B cell (primary cell): ENCODE data around the gene SSBP3. TPM values are rescaled to one million over a fixed set of nuclear protein-coding genes. Genes with fewer than 3 reads are reported as not detected.
"Not testable (repeated sequence)": the region's sequence is repeated elsewhere in the genome, so short reads cannot be mapped to it uniquely, and the experiment has no call there.

Experiments used
- ATAC-seq: fragments of 200-7000 bp; cut with Tn5 transposase; one replicate; pipeline ENCODE4 v1.10.0; 2021; ENCODE audit warnings: low read depth, mild to moderate bottlenecking, moderate number of reproducible peaks, moderate library complexity
- CTCF ChIA-PET: fragments of 350-600 bp; sonication (Branson Sonifier 250); formaldehyde crosslinking; loops from one replicate; lab custom pipeline; 2021; ENCODE audit warnings: antibody characterized with exemption, inconsistent platforms; lab: Charles Lee
- POLR2A ChIA-PET: fragments of 350-600 bp; sonication (Branson Sonifier 250); formaldehyde crosslinking; loops from one replicate; lab custom pipeline; 2021; ENCODE audit warnings: antibody characterized with exemption; lab: Charles Lee
- DNase-seq: peaks from one replicate; pipeline ENCODE4 v3.0.0; 2013
- H2AFZ ChIP-seq: 2 replicates; pipeline ENCODE4 v1.6.1; 2012; ENCODE audit warnings: mild to moderate bottlenecking, low read depth, low read length; ENCODE audit not compliant: insufficient read depth, poor library complexity, severe bottlenecking
- H3K27ac ChIP-seq, 2 donors: 1 replicate in 1 of 2; 2 replicates in 1 of 2; pipeline ENCODE4 v1.5.1; 2012 to 2013; ENCODE audit warnings: low read length in 2 of 2, mild to moderate bottlenecking in 2 of 2, moderate library complexity in 1 of 2
- H3K27me3 ChIP-seq, 4 experiments: fragments of 200-600 bp in 1 of 4; sonication (generic) in 1 of 4; replicated peaks in 1 of 4; 1 replicate in 2 of 4; 2 replicates in 2 of 4; pipeline versions ENCODE4 v1.6.1 to v1.7.0; 2013 to 2016; ENCODE audit warnings: low read length in 3 of 4, mild to moderate bottlenecking in 2 of 4, mixed read lengths in 1 of 4, moderate library complexity in 1 of 4; ENCODE audit not compliant: insufficient read depth in 4 of 4, control insufficient read depth in 3 of 4; ENCODE audit errors: control extremely low read depth in 1 of 4
- H3K36me3 ChIP-seq, 2 experiments: replicated peaks in 1 of 2; 1 replicate in 1 of 2; 2 replicates in 1 of 2; pipeline versions ENCODE4 v1.6.1 to v1.7.1; 2013; ENCODE audit warnings: low read length in 1 of 2; ENCODE audit not compliant: insufficient read depth in 2 of 2, control insufficient read depth in 1 of 2; ENCODE audit errors: control extremely low read depth in 1 of 2, extremely low read depth in 1 of 2
- H3K4me1 ChIP-seq, 2 donors: fragments of 200-600 bp in 1 of 2; sonication (generic) in 1 of 2; 1 replicate in 1 of 2; 2 replicates in 1 of 2; pipeline versions ENCODE4 v1.5.1 to v1.6.1; 2013 to 2017; ENCODE audit warnings: low read length in 2 of 2; ENCODE audit not compliant: control insufficient read depth in 2 of 2, insufficient read depth in 2 of 2
- H3K4me2 ChIP-seq: replicated peaks from 2 replicates; pipeline ENCODE3; 2012; ENCODE audit warnings: mild to moderate bottlenecking, low read depth, low read length; ENCODE audit not compliant: poor library complexity, severe bottlenecking
- H3K4me3 ChIP-seq, 5 experiments: fragments of 200-600 bp in 1 of 5; sonication (generic) in 1 of 5; 1 replicate in 3 of 5; 2 replicates in 2 of 5; pipeline versions ENCODE4 v1.5.1 to v1.7.0; 2011 to 2016; ENCODE audit warnings: low read length in 4 of 5, mild to moderate bottlenecking in 4 of 5, low read depth in 2 of 5, control low read depth in 1 of 5, moderate library complexity in 1 of 5; ENCODE audit not compliant: insufficient read depth in 1 of 5; ENCODE audit errors: control extremely low read depth in 1 of 5, extremely low read depth in 1 of 5
- H3K79me2 ChIP-seq: fragments of 200-600 bp; sonication (generic); one replicate; pipeline ENCODE4 v1.6.0; 2016; ENCODE audit warnings: low read length; ENCODE audit not compliant: control insufficient read depth, insufficient read depth
- H3K9ac ChIP-seq: fragments of 200-600 bp; sonication (generic); 2 replicates; pipeline ENCODE4 v1.6.1; 2017; ENCODE audit warnings: mild to moderate bottlenecking, low read length, moderate library complexity
- H3K9me3 ChIP-seq, 3 donors: one replicate each; pipeline versions ENCODE4 v1.6.1 to v1.7.1; 2013; ENCODE audit warnings: low read length in 2 of 3; ENCODE audit not compliant: control insufficient read depth in 2 of 3, insufficient read depth in 1 of 3; ENCODE audit errors: control extremely low read depth in 1 of 3
- H4K20me1 ChIP-seq: 2 replicates; pipeline ENCODE4 v1.6.0; 2012; ENCODE audit warnings: mild to moderate bottlenecking, low read length; ENCODE audit not compliant: insufficient read depth, control insufficient read depth, poor library complexity, severe bottlenecking
- H3K27ac Mint-ChIP-seq: one replicate; pipeline ENCODE4 v1.8.0; 2021; ENCODE audit warnings: mixed read lengths
- H3K27me3 Mint-ChIP-seq: one replicate; pipeline ENCODE4 v1.8.0; 2021; ENCODE audit warnings: mixed read lengths
- H3K4me1 Mint-ChIP-seq: one replicate; pipeline ENCODE4 v1.8.0; 2021; ENCODE audit warnings: mixed read lengths
- H3K4me3 Mint-ChIP-seq: one replicate; pipeline ENCODE4 v1.8.0; 2021; ENCODE audit warnings: mixed read lengths
- H3K9me3 Mint-ChIP-seq: one replicate; pipeline ENCODE4 v1.8.0; 2022; ENCODE audit warnings: mixed read lengths; ENCODE audit not compliant: insufficient read depth
- CTCF ChIP-seq: fragments of 200-600 bp; IDR thresholded peaks from one replicate; pipeline ENCODE4 v1.8.0; 2022; ENCODE audit warnings: antibody characterized with exemption, mild to moderate bottlenecking
- EZH2 ChIP-seq: IDR thresholded peaks from 2 replicates; pipeline ENCODE4 v1.6.1; 2012; ENCODE audit warnings: borderline replicate concordance, low read depth, mild to moderate bottlenecking, moderate library complexity, low read length; ENCODE audit not compliant: insufficient read depth, poor library complexity, severe bottlenecking
- WGBS: methylation state at CpG from one replicate; pipeline ENCODE4 v1.1.5; 2013; ENCODE audit warnings: missing lambda C conversion rate; ENCODE audit not compliant: insufficient coverage; 5-methylcytosine and 5-hydroxymethylcytosine counted together
- intact Hi-C: fragments of 100-400 bp; cut with micrococcal nuclease; formaldehyde crosslinking; loops from one replicate; pipeline ENCODE4 v1.10.0; 2022
- polyA plus RNA-seq: library from polyadenylated mRNA; depleted of rRNA; stranded (reverse); fragments of >200 nt; gene quantifications from 2 replicates; pipeline ENCODE4 v1.2.3, GENCODE V29; 2012
- total RNA-seq, 2 donors: library from RNA; stranded (reverse); fragments of 120-200 nt in 1 of 2; gene quantifications; 1 replicate in 1 of 2; 2 replicates in 1 of 2; pipeline versions ENCODE4 v1.2.3 to v1.2.4, GENCODE V29; 2013 to 2022

Gene SSBP3
- total and polyA plus RNA-seq, 2 donors (not counting 1 experiment from before 2014, with no cell fraction given) = 16.9 to 30.7 TPM

- POLR2A ChIA-PET, H2AFZ ChIP-seq, H4K20me1 ChIP-seq, CTCF ChIA-PET, H3K4me1 ChIP-seq, H3K4me2 ChIP-seq, H3K9ac ChIP-seq, H3K4me3 ChIP-seq, H3K27me3 Mint-ChIP-seq, H3K9me3 ChIP-seq, ATAC-seq, H3K27me3 ChIP-seq, intact Hi-C loops, H3K36me3 ChIP-seq, H3K27ac Mint-ChIP-seq, H3K9me3 Mint-ChIP-seq, DNase-seq, H3K27ac ChIP-seq, H3K4me3 Mint-ChIP-seq, H3K4me1 Mint-ChIP-seq: not testable (repeated sequence)
- peaks cover 25% of the 10 kb centered on the region for H3K79me2 ChIP-seq
- 100% methylated on average over 1 of the region's 2 CpGs for WGBS
Observed at GRCh38 chr1:54389608-54390007, 16.6 kb downstream of the SSBP3 start.

- Histone ChIP-seq H4K20me1 (no peaks in the 10 kb centered on the region), H3K9me3 (no peaks in the 10 kb centered on the region), H3K36me3 (no peaks in the 10 kb centered on the region), H2AFZ (no peak overlapping the region), H3K27ac (no peak overlapping the region), H3K4me2 (no peak overlapping the region), H3K4me3 (no peak overlapping the region), H3K9ac (no peak overlapping the region), H3K79me2 (peaks cover 25% of the 10 kb centered on the region), H3K4me1 (no peaks in the 10 kb centered on the region), H3K27me3 (no peaks in the 10 kb centered on the region)
- CTCF ChIA-PET = no interaction called here
- Mint-ChIP-seq H3K27ac (no peak overlapping the region), H3K9me3 (no peaks in the 10 kb centered on the region), H3K27me3 (no peaks in the 10 kb centered on the region), H3K4me3 (no peak overlapping the region), H3K4me1 (no peaks in the 10 kb centered on the region)
- TF ChIP-seq CTCF (no peak), EZH2 (no peak)
- intact Hi-C loops = no loop called here
- no peak for DNase-seq
- POLR2A ChIA-PET = no interaction called here
- 100% methylated on average over 2 of the region's 5 CpGs for WGBS
- ATAC-seq = no peak
Observed at GRCh38 chr1:54387419-54387818, 18.8 kb downstream of the SSBP3 start.
